DMS153 (cell line): ENCODE data around the gene CXXC5.

Experiments used
- DNase-seq: peaks from one replicate; lab custom pipeline; 2025; lab: John Stamatoyannopoulos, UW

Gene CXXC5

GRCh38 chr5:139664727-139665351 is 16.7 kb downstream of the CXXC5 start:
- DNase-seq = no peak

- DNase-seq = no peak
These were observed 17.5 kb downstream of the CXXC5 start for GRCh38 chr5:139665626-139666025.

- DNase-seq = no peak
These were observed 18.4 kb downstream of the CXXC5 start for GRCh38 chr5:139666551-139666950.

- no peak for DNase-seq
These were observed 19.0 kb downstream of the CXXC5 start for GRCh38 chr5:139667001-139667729.

GRCh38 chr5:139667730-139668063 is 19.5 kb downstream of the CXXC5 start:
- DNase-seq = no peak

- no peak for DNase-seq
These were observed 20.1 kb downstream of the CXXC5 start for GRCh38 chr5:139668064-139668880.

GRCh38 chr5:139668924-139669661 is 20.9 kb downstream of the CXXC5 start:
- no peak for DNase-seq

GRCh38 chr5:139669662-139670368 is 21.7 kb downstream of the CXXC5 start:
- DNase-seq = no peak

- no peak for DNase-seq
These were observed 22.4 kb downstream of the CXXC5 start for GRCh38 chr5:139670369-139671095.

GRCh38 chr5:139671096-139671841 is 23.1 kb downstream of the CXXC5 start:
- DNase-seq = no peak

GRCh38 chr5:139675213-139675612 is 27.1 kb downstream of the CXXC5 start:
- no peak for DNase-seq

GRCh38 chr5:139675825-139676224 is 27.7 kb downstream of the CXXC5 start:
- DNase-seq = no peak

GRCh38 chr5:139676406-139676805 is 28.3 kb downstream of the CXXC5 start:
- no peak for DNase-seq

- DNase-seq = no peak
These were observed 29.0 kb downstream of the CXXC5 start for GRCh38 chr5:139676951-139677735.

GRCh38 chr5:139677736-139678613 is 29.8 kb downstream of the CXXC5 start:
- DNase-seq = no peak

- DNase-seq = no peak
These were observed 30.9 kb downstream of the CXXC5 start for GRCh38 chr5:139678751-139679750.
